Stimulated activated CD8-positive, alpha-beta memory T cell treated with anti-CD3 and anti-CD28 coated beads, Interleukin-4, amount 100 ng/mL, for 1 hour (primary cell): ENCODE results near the gene THSD4.

Experiments used
- DNase-seq, 2 donors: peaks; one replicate each; pipeline ENCODE4 v3.0.0-alpha.2; 2020; ENCODE audit warnings: low read depth in 2 of 2, low spot score in 1 of 2

THSD4 gene

DNA sequence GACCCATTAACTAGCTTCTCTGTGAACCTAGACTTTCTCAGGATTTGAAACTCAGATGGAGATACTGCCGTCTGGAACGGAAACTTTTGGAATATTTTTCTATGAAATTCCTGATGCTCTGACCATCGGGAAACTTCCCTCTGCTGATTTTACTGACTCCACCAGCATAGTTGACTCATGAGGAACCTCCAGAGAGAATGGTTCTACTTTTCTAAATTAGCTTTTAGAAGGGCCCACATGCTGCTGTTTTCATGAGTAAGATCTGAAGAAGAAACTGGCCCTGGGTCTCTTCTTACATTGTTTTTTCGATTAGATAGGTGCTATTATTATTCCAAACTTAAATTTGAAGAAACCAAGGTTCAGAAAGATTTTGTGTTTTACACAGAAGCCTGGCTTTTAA, 368.8 kb downstream of the THSD4 start:
- no peak for DNase-seq

DNA sequence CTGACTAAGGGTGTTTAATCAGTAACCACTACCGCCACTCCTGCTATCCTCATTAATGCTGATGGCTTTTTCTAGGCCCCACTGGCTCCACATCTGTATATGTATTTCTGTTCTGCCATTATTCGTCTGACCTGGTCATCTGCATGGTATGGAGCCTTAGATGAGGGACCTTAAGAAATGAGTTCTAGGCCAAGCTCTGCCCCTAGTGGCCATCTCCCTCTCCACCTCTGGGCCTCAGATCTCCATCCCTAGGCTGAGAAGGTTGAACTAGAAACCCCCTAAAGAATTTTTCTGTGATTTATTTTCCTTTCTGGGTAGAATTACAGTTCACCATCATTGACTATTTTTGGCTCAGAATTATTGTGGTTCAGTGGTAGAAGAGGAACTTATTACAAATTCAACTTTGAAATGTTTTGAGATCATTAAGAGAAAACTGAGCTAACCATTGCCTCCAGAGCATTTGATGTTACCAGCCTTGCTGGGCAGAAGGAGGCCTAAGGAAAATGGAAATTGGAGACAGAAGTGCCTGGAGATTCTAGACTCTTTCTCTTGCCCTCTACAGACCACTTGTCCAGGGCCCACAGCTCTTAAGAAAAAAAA, 369.9 kb downstream of the THSD4 start:
- DNase-seq = no peak

DNA sequence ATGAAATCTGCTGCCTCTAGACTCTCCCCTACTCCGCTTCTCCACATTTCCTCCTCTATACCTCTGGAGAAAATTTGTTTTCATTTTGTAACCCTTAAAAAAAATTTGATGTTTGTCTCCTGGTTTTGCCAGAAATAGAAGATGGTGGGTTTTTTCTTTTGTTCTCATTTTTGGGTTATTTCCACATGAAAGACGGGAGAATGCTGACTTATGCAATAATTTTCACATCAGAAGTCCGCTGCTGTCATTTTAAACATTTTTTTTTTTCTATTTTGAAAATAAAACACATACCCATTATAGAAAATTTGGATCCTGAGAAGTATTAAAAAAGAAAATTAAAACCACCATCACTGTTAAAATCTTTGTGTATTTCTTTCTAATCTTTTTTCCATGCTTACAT, 374.3 kb downstream of the THSD4 start:
- DNase-seq = no peak

DNA sequence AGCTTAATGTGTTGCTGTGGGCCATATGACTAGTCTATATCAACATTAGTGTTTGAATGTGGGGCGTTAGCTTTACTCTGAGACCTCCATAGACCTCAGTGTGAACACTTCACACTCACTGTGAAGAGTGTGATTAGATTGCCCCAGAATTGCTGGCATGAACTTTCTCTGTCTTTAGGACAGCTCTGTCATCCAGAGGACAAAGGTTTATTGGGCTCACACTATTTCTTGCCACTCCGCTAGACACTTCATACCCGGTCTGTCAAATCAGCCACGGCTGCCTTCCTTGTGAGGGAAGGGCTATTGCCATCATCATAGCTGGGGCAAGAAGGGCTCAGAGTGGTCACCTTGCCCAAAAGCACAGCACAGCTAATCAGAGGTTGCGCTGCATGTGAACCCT, 378.3 kb downstream of the THSD4 start:
- DNase-seq = no peak

- no peak for DNase-seq
These were observed 379.5 kb downstream of the THSD4 start for GRCh38 chr15:71494563-71495397.

GRCh38 chr15:71495398-71495780, 380.1 kb downstream of the THSD4 start:
- no peak for DNase-seq

DNA sequence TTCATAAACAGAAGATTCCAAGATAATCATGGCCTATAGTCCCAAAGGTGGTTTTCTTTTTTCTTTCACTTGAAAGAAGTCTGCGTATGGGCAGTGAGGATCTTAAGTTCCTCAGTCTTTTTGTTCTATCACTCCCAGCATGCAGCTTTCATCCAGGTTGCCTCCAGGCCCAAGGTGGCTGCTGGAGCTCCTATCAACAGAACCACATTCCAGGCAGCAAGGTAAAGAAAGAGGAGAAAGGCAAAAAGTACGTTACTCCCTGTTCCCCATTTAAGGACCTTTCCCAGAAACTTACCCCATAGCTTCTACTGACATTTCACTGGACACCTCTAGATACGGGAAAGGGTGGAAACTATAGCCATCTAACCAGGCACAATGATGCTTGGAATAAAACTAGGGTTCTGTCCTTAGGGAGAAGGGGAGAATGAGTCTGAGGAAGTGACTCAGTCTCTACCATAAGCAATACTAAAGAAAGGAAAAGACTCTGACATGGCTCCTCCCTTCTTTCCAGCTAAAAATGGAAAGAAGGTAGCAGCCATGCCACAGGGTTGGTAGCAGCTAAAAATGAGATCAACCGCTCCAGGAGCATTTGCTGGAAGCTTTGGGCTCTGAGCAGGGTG, 381.2 kb downstream of the THSD4 start:
- no peak for DNase-seq

- DNase-seq = no peak
These were observed 386.2 kb downstream of the THSD4 start for GRCh38 chr15:71501344-71502076.

- no peak for DNase-seq
These were observed 386.8 kb downstream of the THSD4 start for GRCh38 chr15:71502077-71502432.

DNA sequence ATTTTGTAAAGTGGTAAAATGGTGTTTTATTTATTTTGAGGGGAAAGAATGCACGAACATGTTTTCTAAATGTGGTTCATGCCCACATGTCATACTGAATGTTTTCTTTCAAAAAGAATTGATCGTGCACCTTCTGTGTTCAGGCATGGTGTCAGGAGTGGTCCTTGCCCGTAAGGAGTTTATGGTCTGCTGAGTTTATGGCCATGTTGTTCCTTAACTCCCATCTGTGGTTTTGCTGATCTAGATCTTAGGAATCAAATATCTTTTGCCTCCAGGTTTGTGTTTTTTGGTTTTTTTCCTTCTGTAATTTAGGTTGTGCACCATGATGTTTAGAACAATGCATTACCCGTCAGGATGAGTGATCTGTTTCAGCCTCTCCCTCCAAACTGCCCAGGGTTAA, 390.7 kb downstream of the THSD4 start:
- no peak for DNase-seq

DNA sequence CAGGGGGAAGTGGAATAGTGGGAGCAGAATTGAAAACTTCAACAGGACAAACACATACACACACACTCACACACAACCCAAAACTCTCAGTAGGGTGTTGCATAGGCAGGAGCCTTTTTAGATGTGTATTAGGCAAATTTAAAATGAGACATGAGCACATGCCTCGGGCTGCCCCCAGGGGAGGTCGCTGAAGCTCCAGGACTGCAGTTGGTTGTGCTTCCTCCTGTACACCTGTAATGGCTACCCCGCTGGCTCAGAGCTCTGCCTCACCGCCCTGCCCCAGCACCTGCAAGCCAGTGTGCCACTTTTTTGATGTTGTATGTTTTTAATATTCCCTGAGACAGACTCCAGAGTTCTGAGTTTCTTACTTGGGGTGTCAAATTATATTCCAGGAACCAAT, 391.7 kb downstream of the THSD4 start:
- no peak for DNase-seq

GRCh38 chr15:71508081-71508682, 392.9 kb downstream of the THSD4 start:
- no peak for DNase-seq

DNA sequence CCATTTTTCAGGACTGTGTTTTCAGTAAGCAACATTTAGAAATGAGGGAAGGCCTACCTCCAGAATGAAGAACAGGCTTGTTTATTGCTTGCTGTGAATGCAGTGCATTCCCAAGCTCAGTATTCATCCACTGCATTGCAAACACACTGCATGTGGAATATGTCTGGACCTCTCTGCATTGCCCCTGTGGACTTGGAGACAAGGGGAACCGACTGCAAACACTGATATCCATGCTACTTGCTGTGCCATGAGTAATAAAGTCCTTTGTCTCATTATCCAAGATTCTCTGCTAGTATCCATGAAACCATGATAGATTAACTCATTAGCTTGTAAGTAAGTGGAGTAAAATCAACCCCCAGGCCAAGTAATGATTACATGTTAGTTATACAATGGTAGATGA, 393.9 kb downstream of the THSD4 start:
- DNase-seq = no peak

- no peak for DNase-seq
These were observed 395.5 kb downstream of the THSD4 start for GRCh38 chr15:71510763-71511162.

- no peak for DNase-seq
These were observed 396.8 kb downstream of the THSD4 start for GRCh38 chr15:71511796-71512681.

DNA sequence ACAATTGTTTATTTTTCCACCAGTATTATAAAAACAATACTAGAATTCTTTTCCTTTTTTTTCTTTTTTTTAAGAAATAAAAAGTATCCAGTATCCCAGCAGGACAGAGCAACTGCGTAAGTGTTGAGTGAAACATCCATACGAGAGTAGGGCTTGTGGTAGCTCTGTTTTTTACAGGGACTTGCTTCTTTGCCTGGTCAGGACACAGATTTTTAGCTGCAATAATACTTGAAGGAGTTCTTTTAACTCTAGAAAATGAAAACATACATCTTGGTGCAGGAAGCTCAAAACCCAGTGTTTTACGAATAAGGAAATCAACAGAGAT, 397.4 kb downstream of the THSD4 start:
- DNase-seq = no peak

DNA sequence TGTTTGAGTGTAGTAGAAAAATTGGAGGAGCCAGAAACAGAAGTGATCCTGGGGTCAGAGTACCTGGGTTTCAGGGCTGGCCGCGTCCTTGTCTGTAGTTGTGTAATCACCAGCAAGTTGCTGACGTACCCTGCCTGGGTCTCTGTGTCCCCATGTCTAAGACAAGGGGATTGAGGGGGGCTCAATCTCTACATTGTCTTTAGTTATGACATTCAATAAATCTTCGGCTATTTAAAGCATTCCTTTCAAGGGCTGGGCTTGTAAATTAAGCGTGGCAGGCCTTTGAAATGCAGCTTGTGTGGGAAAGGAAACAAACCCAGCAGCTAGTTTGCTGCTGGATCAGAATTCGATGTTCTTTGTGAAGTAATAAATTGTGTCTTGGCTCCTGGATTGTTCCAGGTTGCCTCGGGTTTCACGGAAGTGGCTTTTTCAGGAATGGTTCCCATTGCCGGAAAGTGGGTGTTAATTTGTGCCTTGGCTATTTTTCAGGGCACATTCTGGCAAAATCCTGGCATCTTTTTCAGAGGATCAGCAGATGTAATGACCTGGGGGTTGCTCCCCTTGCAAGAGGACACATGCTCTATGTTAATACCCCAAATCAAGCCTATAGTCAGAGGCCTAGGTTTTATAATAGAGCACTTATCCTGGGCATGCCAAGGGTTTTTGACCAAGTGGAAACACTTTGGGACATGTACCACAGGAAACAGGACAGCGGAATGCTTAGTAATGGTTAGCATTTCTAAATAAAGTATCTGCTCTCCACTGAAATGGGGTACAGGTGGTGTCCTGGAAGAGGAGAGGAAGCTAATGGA, 400.3 kb downstream of the THSD4 start:
- no peak for DNase-seq

DNA sequence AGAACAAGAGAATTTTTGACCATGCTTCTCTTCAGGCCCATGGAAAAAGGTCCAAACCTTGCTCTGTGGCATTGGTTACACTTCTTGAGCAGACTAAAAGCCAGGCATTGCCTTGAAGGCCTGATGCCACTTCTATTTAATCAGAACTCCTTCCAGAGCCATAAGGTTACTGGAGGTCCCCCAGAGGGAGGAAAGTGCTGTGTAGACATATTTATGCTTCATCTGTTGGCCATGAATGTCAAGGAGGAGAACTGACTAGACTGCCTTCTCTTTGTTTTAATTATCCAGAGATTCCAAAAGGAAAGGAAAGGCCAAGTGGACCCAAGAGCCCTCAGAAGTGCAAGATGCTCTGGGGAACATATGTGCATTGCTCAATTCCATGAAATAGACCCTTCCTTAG, 402.5 kb downstream of the THSD4 start:
- no peak for DNase-seq

GRCh38 chr15:71518661-71519060, 403.4 kb downstream of the THSD4 start:
- DNase-seq = no peak
